ENCODE results near the gene RPL13. TPM values are rescaled to one million over a fixed set of nuclear protein-coding genes. Genes with fewer than 3 reads are reported as not detected.

Gene RPL13
- total and polyA plus RNA-seq, 10 of the 15 experiments (the other 5 are each of a cell fraction or from before 2014, with no cell fraction given): 386 to 9,428 (median 2,486) TPM

DNA sequence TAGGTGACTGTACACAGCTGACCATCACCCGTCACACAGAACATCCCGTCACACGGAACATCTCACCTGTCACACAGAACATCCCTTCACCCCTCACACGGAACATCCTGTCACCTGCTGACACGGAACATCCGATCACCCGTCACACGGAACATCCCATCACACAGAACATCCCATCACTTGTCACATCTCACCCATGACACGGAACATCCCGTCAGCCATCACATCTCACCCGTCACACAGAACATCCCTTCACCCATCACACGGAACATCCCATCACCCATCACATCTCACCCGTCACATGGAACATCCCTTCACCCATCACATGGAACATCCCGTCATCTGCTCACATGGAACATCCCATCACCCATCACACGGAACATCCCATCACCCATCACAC lies 18.9 kb downstream of the RPL13 start (continued):
- TF ChIP-seq, protein P1, sequence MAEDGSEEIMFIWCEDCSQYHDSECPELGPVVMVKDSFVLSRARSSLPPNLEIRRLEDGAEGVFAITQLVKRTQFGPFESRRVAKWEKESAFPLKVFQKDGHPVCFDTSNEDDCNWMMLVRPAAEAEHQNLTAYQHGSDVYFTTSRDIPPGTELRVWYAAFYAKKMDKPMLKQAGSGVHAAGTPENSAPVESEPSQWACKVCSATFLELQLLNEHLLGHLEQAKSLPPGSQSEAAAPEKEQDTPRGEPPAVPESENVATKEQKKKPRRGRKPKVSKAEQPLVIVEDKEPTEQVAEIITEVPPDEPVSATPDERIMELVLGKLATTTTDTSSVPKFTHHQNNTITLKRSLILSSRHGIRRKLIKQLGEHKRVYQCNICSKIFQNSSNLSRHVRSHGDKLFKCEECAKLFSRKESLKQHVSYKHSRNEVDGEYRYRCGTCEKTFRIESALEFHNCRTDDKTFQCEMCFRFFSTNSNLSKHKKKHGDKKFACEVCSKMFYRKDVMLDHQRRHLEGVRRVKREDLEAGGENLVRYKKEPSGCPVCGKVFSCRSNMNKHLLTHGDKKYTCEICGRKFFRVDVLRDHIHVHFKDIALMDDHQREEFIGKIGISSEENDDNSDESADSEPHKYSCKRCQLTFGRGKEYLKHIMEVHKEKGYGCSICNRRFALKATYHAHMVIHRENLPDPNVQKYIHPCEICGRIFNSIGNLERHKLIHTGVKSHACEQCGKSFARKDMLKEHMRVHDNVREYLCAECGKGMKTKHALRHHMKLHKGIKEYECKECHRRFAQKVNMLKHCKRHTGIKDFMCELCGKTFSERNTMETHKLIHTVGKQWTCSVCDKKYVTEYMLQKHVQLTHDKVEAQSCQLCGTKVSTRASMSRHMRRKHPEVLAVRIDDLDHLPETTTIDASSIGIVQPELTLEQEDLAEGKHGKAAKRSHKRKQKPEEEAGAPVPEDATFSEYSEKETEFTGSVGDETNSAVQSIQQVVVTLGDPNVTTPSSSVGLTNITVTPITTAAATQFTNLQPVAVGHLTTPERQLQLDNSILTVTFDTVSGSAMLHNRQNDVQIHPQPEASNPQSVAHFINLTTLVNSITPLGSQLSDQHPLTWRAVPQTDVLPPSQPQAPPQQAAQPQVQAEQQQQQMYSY (CRISPR knock-in tag; IDR thresholded peaks at IDR 0.05): no peak
- no peak for TF ChIP-seq POLR2AphosphoS2 (IDR thresholded peaks at IDR 0.05; ENCODE audit: low read depth, low read length)
- TF ChIP-seq SMAD1 (IDR thresholded peaks at IDR 0.05; ENCODE audit: low read depth, partially characterized antibody): no peak
- TF ChIP-seq ZNF622 (IDR thresholded peaks at IDR 0.05): no peak
- TF ChIP-seq CBFB (IDR thresholded peaks at IDR 0.05; ENCODE audit: low read depth): no peak
- TF ChIP-seq TBL1XR1 (IDR thresholded peaks at IDR 0.05; ENCODE audit: low read depth, low read length): no peak
- no peak for TF ChIP-seq SUPT20H (IDR thresholded peaks at IDR 0.05; ENCODE audit: borderline replicate concordance, control insufficient read depth, low read depth, low read length)
- no peak for TF ChIP-seq IRF4 (IDR thresholded peaks at IDR 0.05; ENCODE audit: low read depth, low read length)
- no peak for TF ChIP-seq IKZF2 (IDR thresholded peaks at IDR 0.05)
- TF ChIP-seq EED (IDR thresholded peaks at IDR 0.05; ENCODE audit: low read depth): no peak

DNA sequence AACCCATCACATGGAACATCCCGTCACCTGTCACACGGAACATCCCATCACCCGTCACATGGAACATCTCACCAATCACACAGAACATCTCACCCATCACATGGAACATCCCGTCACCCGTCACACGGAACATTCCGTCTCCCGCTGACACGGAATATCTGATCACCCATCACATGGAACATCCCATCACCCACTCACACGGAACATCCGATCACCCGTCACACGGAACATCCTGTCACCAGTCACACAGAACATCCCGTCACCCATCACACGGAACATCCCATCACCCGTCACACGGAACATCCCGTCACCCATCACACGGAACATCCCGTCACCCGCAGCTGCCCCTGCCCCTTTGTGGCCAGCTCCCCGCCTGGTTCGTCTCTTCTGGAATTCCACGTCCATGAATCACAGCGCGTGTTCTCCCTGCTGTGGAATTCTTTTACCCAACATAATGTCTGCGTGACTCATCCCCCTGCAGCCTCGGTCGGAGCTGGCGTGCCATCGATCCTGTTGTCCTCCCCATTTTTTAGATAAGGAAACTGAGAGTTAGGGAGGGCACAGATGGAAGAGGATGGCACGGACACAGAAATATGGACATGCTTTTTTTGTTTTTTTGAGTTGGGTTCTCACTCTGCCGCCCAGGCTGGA lies 20.7 kb downstream of the RPL13 start:
- DNase-seq (ENCODE audit: low read depth, low spot score) (no peak), ATAC-seq (no peak), FAIRE-seq (no peak)
- no peaks in the 10 kb centered on the region for H3K4me1 ChIP-seq (ENCODE audit: control insufficient read depth, insufficient read depth, low read length)
- no peaks in the 10 kb centered on the region for H3K36me3 ChIP-seq (ENCODE audit: control insufficient read depth in 2 of 2, insufficient read depth in 2 of 2, low read length in 1 of 2)
- POLR2A ChIA-PET: no interaction called here
- H3K79me2 ChIP-seq (ENCODE audit: control insufficient read depth, insufficient read depth, low read length): no peaks in the 10 kb centered on the region
- intact Hi-C loops (cut with micrococcal nuclease; ENCODE audit: unreplicated experiment) (no loop called here), in situ Hi-C loops (cut with MboI) (no loop called here)
- no peak for TF ChIP-seq TCF12 (IDR thresholded peaks at IDR 0.05; ENCODE audit: low read depth, low read length)
- TF ChIP-seq EED (IDR thresholded peaks at IDR 0.05; ENCODE audit: low read depth): peak; percentile 43; the same call in 1 of the 2 replicates
- no peak overlapping the region for H2AFZ ChIP-seq (ENCODE audit: control insufficient read depth, low read depth, low read length)
- RAD21 ChIA-PET (ENCODE audit: unreplicated experiment): no interaction called here
- no peaks in the 10 kb centered on the region for H4K20me1 ChIP-seq (ENCODE audit: control insufficient read depth, insufficient read depth)
- H3K27ac ChIP-seq (ENCODE audit: control insufficient read depth, insufficient read depth): no peak overlapping the region
- no peaks in the 10 kb centered on the region; the same call in 2 of the 3 replicates for H3K9me3 ChIP-seq (replicated peaks; ENCODE audit: control insufficient read depth, insufficient read depth, low read length)
- SMC1A ChIA-PET (ENCODE audit: uncharacterized antibody, unreplicated experiment): no interaction called here
- CTCF ChIA-PET: no interaction called here
- H3K4me3 ChIP-seq: no peak overlapping the region
- H3K4me2 ChIP-seq (ENCODE audit: control insufficient read depth, insufficient read depth): no peak overlapping the region
- no TSS peak for BruUV-seq (replicated peaks)
- H3K27me3 ChIP-seq (replicated peaks in 1 of 2; ENCODE audit: control insufficient read depth in 2 of 2, insufficient read depth in 2 of 2, low read length in 1 of 2): no peaks in the 10 kb centered on the region
- no peak overlapping the region for H3K9ac ChIP-seq (ENCODE audit: control insufficient read depth, insufficient read depth, low read length)
- WGBS (ENCODE audit: insufficient coverage, insufficient replicate concordance, low lambda C conversion rate, missing lambda C conversion rate): 85% methylated on average over 33 of the region's 33 CpGs
